PFSK-1 (cell line): Measurements from ENCODE around the gene EYA4.

Source experiments
- FOXP2 ChIP-seq: optimal IDR thresholded peaks from 2 replicates; pipeline ENCODE3; 2011; ENCODE audit warnings: borderline replicate concordance, control low read depth, inconsistent platforms; ENCODE audit not compliant: insufficient read depth; ENCODE audit errors: extremely low read length, extremely low read depth
- POLR2AphosphoS5 ChIP-seq: IDR thresholded peaks from 2 replicates; pipeline ENCODE4 v1.6.1; 2012; ENCODE audit warnings: low read depth, mild to moderate bottlenecking, control low read depth, low read length, moderate library complexity
- SIN3A ChIP-seq: IDR thresholded peaks from 2 replicates; pipeline ENCODE4 v1.6.1; 2012; ENCODE audit warnings: mild to moderate bottlenecking, low read length, moderate library complexity, borderline replicate concordance; ENCODE audit not compliant: insufficient read depth
- TAF1 ChIP-seq: IDR thresholded peaks from 2 replicates; pipeline ENCODE4 v1.6.1; 2012; ENCODE audit warnings: low read length, control low read depth, borderline replicate concordance; ENCODE audit not compliant: insufficient read depth
- TF ChIP-seq, protein P1 (sequence below), 2 experiments: IDR thresholded peaks; 2 replicates each; pipeline versions ENCODE4 v1.6.1 to v1.8.0; 2011 to 2012; ENCODE audit warnings: low read depth in 2 of 2, low read length in 2 of 2, control low read depth in 1 of 2, inconsistent platforms in 1 of 2, mild to moderate bottlenecking in 1 of 2, moderate library complexity in 1 of 2; ENCODE audit not compliant: insufficient read depth in 1 of 2

Gene EYA4

DNA sequence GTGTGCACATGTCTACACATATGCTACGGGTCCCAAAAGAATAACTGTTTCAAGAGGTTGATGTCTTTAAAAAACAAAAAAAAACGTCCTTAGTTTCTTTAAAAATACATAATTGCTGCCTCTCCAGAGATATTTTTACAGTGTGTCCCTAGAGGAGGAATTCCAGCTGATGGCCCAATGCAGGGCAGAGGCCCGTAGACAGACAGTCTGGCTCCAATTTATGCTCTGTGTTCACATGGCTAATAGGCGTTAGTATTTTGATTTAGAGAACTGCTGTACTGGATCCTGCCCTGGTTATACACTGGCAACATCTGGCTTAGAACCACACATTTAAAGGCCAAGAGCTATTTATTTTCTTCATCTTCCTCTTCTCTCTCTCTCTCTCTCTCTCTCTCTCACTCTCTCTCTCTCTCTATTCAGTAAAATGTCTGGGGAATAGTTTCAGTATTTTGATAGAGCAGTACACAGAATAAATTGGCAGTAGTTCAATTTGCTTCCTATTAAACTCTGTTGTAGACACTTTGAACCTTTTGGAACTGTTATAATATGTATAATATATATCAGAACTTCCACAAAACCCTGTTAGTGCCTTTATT is 260.6 kb downstream of the EYA4 start:
- TF ChIP-seq, protein P1, sequence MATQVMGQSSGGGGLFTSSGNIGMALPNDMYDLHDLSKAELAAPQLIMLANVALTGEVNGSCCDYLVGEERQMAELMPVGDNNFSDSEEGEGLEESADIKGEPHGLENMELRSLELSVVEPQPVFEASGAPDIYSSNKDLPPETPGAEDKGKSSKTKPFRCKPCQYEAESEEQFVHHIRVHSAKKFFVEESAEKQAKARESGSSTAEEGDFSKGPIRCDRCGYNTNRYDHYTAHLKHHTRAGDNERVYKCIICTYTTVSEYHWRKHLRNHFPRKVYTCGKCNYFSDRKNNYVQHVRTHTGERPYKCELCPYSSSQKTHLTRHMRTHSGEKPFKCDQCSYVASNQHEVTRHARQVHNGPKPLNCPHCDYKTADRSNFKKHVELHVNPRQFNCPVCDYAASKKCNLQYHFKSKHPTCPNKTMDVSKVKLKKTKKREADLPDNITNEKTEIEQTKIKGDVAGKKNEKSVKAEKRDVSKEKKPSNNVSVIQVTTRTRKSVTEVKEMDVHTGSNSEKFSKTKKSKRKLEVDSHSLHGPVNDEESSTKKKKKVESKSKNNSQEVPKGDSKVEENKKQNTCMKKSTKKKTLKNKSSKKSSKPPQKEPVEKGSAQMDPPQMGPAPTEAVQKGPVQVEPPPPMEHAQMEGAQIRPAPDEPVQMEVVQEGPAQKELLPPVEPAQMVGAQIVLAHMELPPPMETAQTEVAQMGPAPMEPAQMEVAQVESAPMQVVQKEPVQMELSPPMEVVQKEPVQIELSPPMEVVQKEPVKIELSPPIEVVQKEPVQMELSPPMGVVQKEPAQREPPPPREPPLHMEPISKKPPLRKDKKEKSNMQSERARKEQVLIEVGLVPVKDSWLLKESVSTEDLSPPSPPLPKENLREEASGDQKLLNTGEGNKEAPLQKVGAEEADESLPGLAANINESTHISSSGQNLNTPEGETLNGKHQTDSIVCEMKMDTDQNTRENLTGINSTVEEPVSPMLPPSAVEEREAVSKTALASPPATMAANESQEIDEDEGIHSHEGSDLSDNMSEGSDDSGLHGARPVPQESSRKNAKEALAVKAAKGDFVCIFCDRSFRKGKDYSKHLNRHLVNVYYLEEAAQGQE (IDR thresholded peaks at IDR 0.05; ENCODE audit: insufficient read depth in 1 of 2, low read depth in 2 of 2, low read length in 2 of 2), result no peak
- TF ChIP-seq TAF1, result no peak
- no peak for TF ChIP-seq POLR2AphosphoS5
- no peak for TF ChIP-seq SIN3A
- TF ChIP-seq FOXP2, result no peak

DNA sequence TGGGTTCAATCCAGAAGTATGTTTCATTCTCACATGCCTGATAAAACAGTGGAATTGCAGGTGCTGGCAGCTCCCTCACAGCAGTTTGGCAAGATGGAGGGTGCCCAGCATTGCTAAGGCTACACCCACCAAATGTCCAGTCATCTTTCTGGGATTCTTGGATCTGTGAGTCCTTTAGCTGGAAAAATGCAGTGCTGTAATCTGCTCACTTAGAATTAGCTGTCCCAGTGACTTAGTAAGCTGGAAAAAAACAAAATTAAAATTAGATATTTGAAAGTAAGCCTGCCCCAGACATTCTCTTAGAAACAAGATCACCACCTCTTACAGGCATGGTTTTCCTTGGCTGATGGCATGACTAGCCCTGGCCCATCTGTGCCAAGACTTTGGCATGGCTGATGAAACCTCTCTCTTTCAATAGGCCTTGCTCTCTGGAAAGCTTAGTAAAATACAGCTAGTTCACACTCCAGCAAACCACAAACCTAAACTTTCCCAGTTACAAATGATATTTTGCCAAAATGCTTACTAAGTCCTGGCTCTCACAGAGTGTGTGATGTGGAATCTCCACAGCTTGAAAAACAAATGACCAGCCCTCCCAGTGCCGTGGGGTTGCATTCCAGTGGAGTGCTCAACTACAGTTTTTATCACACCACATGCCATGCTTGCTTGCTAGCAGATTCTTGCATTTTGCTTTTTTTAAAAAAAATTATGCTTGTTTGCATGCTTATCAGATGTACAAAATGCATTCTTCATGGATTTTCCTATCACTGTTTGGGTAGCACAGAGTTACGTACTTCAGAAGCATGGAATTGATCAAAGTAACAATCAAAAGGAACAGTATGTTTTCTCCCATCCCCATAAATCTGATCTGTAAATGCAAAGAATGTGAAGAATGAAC is 261.5 kb downstream of the EYA4 start:
- TF ChIP-seq POLR2AphosphoS5, result no peak
- TF ChIP-seq SIN3A, result no peak
- no peak for TF ChIP-seq FOXP2
- TF ChIP-seq, protein P1 (IDR thresholded peaks at IDR 0.05; ENCODE audit: insufficient read depth in 1 of 2, low read depth in 2 of 2, low read length in 2 of 2), result no peak
- TF ChIP-seq TAF1, result no peak

DNA sequence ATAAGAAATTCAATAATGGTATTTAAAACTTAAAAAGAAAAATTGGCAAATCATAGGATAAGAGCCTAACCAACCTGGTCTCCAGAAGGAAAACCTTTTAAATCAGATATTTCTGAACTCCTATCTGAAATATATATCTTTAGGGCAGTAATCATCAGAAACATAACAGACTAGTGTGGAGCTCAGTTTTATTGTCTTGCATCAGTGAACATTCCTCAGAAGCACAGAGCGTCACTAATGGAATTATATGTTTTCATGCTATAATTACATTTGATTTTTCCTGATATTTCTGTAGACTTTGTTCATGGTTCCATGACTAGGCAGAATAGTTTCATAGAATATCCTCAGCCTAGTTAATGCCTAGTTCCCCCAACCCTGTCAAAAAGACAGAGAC is 262.2 kb downstream of the EYA4 start:
- TF ChIP-seq SIN3A, result no peak
- no peak for TF ChIP-seq POLR2AphosphoS5
- TF ChIP-seq, protein P1 (IDR thresholded peaks at IDR 0.05; ENCODE audit: insufficient read depth in 1 of 2, low read depth in 2 of 2, low read length in 2 of 2), result no peak
- no peak for TF ChIP-seq FOXP2
- TF ChIP-seq TAF1, result no peak

DNA sequence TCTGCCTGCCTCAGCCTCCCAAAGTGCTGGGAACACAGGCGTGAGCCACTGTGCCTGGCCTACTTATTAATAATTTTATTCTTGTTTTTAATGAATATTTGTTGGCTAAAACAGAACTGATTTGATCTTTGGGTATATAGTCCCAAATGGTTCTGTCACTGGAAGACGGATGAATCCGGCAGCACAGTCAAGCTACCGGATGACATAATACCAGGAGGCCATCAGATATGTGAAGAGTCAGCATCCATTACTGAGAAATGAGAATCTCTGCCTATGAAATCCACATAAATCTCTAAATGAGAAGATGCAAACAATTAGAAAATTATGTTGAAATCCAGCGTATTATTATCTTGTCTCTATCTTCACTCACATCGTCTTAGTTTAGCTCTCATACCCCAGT is 263.0 kb downstream of the EYA4 start:
- TF ChIP-seq TAF1 (no peak), POLR2AphosphoS5 (no peak), SIN3A (no peak), FOXP2 (no peak)
- TF ChIP-seq, protein P1 (IDR thresholded peaks at IDR 0.05; ENCODE audit: insufficient read depth in 1 of 2, low read depth in 2 of 2, low read length in 2 of 2), result no peak
